Smooth muscle cell (in vitro differentiated cells): ENCODE data around the gene OTOA. TPM values are rescaled to one million over a fixed set of nuclear protein-coding genes. Genes with fewer than 3 reads are reported as not detected.
"Not testable (repeated sequence)": the region's sequence is repeated elsewhere in the genome, so short reads cannot be mapped to it uniquely, and the experiment has no call there.

Experiments used
- DNase-seq: peaks from one replicate; lab custom pipeline; 2025; ENCODE audit not compliant: unreplicated experiment; lab: John Stamatoyannopoulos, UW
- H2AFZ ChIP-seq: fragments of 200-600 bp; sonication (generic); 2 replicates; pipeline ENCODE4 v1.6.0; 2016; ENCODE audit warnings: antibody characterized with exemption, low read depth, mild to moderate bottlenecking
- H3F3A ChIP-seq: fragments of 200-600 bp; sonication (generic); 2 replicates; pipeline ENCODE4 v1.6.0; 2017; ENCODE audit warnings: antibody characterized with exemption, low read depth
- H3K27ac ChIP-seq: fragments of 200-600 bp; sonication (generic); 2 replicates; pipeline ENCODE4 v1.5.1; 2016; ENCODE audit warnings: low read depth, mild to moderate bottlenecking
- H3K27me3 ChIP-seq: fragments of 200-600 bp; sonication (generic); 2 replicates; pipeline ENCODE4 v1.6.1; 2016; ENCODE audit warnings: low read depth, mild to moderate bottlenecking
- H3K36me3 ChIP-seq: fragments of 200-600 bp; sonication (generic); 2 replicates; pipeline ENCODE4 v1.5.1; 2016; ENCODE audit warnings: low read depth
- H3K4me1 ChIP-seq: fragments of 200-600 bp; sonication (generic); 2 replicates; pipeline ENCODE4 v1.5.1; 2016; ENCODE audit warnings: low read depth
- H3K4me2 ChIP-seq: fragments of 200-600 bp; sonication (generic); 2 replicates; pipeline ENCODE4 v1.6.0; 2016; ENCODE audit warnings: mild to moderate bottlenecking
- H3K4me3 ChIP-seq: fragments of 200-600 bp; sonication (generic); 2 replicates; pipeline ENCODE4 v1.5.1; 2016; ENCODE audit warnings: mild to moderate bottlenecking
- H3K79me2 ChIP-seq: fragments of 200-600 bp; sonication (generic); 2 replicates; pipeline ENCODE4 v1.6.0; 2016; ENCODE audit warnings: low read depth, mild to moderate bottlenecking
- H3K9ac ChIP-seq: fragments of 200-600 bp; sonication (generic); 2 replicates; pipeline ENCODE4 v1.6.0; 2016; ENCODE audit warnings: low read depth
- H3K9me3 ChIP-seq: fragments of 200-600 bp; sonication (generic); replicated peaks from 2 replicates; pipeline ENCODE4 v1.5.1; 2016; ENCODE audit warnings: low read depth
- H4K20me1 ChIP-seq: fragments of 200-600 bp; sonication (generic); 2 replicates; pipeline ENCODE4 v1.6.0; 2016; ENCODE audit warnings: low read depth
- WGBS: methylation state at CpG from one replicate; pipeline ENCODE4 v1.1.7; 2016; ENCODE audit warnings: low lambda C conversion rate; 5-methylcytosine and 5-hydroxymethylcytosine counted together
- polyA plus RNA-seq: library from polyadenylated mRNA; unstranded; fragments of >200 nt; fragmentation: Nextera tagmentation; extraction: Ambion mirVana; gene quantifications from 2 replicates; pipeline ENCODE4 v1.2.1, GENCODE V29; 2016
- total RNA-seq: library from RNA; depleted of rRNA; stranded (reverse); fragments of >200 nt; gene quantifications from 2 replicates; pipeline ENCODE4 v1.2.3, GENCODE V29; 2014
- TF ChIP-seq, protein P1 (sequence below): fragments of 200-600 bp; sonication (generic); IDR thresholded peaks from 2 replicates; pipeline ENCODE4 v1.5.1; 2017; ENCODE audit warnings: borderline replicate concordance, mild to moderate bottlenecking, antibody characterized with exemption; ENCODE audit not compliant: insufficient read depth, poor library complexity, severe bottlenecking

Gene OTOA
- total and polyA plus RNA-seq, 2 experiments from 2014 or later = not detected

DNA sequence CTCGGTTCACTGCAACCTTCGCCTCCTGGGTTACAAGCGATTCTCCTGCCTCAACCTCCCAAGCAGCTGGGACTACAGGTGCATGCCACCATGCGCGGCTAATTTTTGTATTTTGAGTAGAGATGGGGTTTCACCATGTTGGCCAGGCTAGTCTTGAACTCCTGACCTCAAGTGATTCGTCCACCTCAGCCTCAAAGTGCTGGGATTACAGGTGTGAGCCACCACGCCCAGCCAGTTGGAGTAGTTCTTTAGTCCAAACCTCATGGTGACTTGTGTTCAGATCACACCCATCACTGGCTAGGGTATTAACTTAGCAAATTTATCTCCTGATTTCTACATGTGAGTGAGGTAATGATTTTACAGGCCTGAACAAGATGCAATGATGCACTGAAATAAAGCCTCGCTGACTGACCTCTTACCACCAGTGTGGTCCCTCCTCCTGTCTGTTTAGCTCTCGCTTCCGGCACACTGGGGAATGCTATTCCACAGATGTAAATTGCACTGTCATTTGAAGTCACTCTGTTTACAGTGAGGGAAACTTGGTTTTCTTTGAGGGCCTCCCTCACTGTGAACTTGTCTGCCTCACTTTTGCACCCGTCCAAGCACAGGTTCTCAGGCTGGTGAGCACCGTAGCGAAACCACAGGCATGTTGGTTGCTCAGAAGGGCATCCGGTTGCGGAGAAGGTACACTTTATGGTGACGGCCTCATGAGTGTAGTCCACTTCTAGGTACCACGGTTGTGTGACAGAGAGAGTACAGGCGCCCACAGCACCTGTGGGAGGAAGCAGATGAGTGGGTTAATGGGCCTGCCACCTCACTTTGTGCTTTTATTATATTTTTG is 16.8 kb upstream of the OTOA start:
- 94% methylated on average over 18 of the region's 18 CpGs for WGBS
- TF ChIP-seq, protein P1, sequence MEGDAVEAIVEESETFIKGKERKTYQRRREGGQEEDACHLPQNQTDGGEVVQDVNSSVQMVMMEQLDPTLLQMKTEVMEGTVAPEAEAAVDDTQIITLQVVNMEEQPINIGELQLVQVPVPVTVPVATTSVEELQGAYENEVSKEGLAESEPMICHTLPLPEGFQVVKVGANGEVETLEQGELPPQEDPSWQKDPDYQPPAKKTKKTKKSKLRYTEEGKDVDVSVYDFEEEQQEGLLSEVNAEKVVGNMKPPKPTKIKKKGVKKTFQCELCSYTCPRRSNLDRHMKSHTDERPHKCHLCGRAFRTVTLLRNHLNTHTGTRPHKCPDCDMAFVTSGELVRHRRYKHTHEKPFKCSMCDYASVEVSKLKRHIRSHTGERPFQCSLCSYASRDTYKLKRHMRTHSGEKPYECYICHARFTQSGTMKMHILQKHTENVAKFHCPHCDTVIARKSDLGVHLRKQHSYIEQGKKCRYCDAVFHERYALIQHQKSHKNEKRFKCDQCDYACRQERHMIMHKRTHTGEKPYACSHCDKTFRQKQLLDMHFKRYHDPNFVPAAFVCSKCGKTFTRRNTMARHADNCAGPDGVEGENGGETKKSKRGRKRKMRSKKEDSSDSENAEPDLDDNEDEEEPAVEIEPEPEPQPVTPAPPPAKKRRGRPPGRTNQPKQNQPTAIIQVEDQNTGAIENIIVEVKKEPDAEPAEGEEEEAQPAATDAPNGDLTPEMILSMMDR = no peak
- Histone ChIP-seq H3K36me3 (no peaks in the 10 kb centered on the region), H3K27ac (no peak overlapping the region), H3K4me3 (no peak overlapping the region), H3K79me2 (peaks cover 49% of the 10 kb centered on the region), H4K20me1 (peaks cover 85% of the 10 kb centered on the region), H3K9ac (no peak overlapping the region), H3K27me3 (no peaks in the 10 kb centered on the region), H3F3A (no peaks in the 10 kb centered on the region), H2AFZ (no peak overlapping the region), H3K4me1 (no peaks in the 10 kb centered on the region), H3K9me3 (no peaks in the 10 kb centered on the region), H3K4me2 (no peak overlapping the region)
- no peak for DNase-seq

DNA sequence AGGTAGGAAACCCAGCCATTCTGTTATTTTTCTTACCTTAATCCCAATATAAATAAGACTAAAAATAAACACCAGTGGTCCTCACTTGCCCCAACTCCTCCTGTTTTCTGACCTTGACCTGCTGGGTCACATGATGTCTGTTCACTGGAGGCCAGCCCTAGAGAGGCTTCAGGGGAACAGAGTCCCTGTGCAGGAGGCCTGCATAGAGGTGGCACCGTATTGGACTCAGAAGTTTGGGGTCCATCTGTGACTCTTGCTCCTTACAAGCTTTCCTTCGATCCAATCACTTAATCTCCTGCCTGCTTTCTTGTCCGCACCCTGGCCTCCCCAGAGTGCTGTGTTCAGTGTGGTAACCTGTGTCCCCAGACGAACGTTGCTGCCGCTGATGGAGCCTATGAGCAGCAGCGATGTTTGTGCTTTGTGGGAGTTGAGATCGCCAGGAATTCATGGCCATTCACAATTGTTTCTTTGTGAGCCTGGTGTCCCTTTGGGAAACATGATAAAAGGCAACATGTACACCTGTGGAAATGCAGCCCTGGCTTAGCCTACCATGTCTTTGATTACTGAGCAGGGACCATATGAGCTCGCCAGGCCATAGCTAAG is 16.1 kb upstream of the OTOA start:
- Histone ChIP-seq H3K27me3 (no peaks in the 10 kb centered on the region), H3K27ac (no peak overlapping the region), H3K36me3 (no peaks in the 10 kb centered on the region), H3K4me1 (no peaks in the 10 kb centered on the region), H3K79me2 (peaks cover 51% of the 10 kb centered on the region), H3F3A (no peaks in the 10 kb centered on the region), H3K4me2 (no peak overlapping the region), H4K20me1 (peaks cover 87% of the 10 kb centered on the region), H3K4me3 (no peak overlapping the region), H3K9me3 (no peaks in the 10 kb centered on the region), H2AFZ (no peak overlapping the region), H3K9ac (no peak overlapping the region)
- 97% methylated on average over 9 of the region's 9 CpGs for WGBS
- TF ChIP-seq, protein P1 = no peak
- no peak for DNase-seq

GRCh38 chr16:21649826-21650406 is 13.9 kb upstream of the OTOA start:
- H2AFZ ChIP-seq, H3F3A ChIP-seq, H3K36me3 ChIP-seq, H3K4me1 ChIP-seq, DNase-seq, H3K9ac ChIP-seq, H3K4me3 ChIP-seq, H3K9me3 ChIP-seq, H3K27me3 ChIP-seq, H3K4me2 ChIP-seq, H3K27ac ChIP-seq: not testable (repeated sequence)
- 95% methylated on average over 12 of the region's 12 CpGs for WGBS
- peaks cover 39% of the 10 kb centered on the region for H3K79me2 ChIP-seq
- peaks cover 89% of the 10 kb centered on the region for H4K20me1 ChIP-seq

DNA sequence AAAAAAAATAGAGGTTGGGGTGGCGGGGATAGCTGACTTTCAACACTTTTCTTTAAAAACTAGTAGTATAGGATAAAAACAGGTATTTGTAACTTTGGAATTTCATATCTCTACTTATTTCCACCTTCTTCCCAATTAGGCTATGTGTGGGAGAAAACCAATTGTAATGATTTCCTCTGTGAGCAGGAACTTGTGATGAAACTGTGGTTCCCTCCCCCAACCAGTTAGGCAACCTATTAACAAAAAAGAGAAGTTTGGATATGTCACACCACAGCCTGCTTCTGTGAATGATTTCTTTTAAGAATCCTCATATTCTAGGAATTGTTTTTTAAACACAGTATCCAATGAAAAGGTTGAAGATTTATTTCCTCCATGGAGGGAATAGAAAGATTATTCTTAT is 13.2 kb upstream of the OTOA start:
- Histone ChIP-seq H4K20me1 (peaks cover 82% of the 10 kb centered on the region), H3K27ac (no peak overlapping the region), H3K4me1 (no peaks in the 10 kb centered on the region), H3K9me3 (no peaks in the 10 kb centered on the region), H3K9ac (no peak overlapping the region), H2AFZ (no peak overlapping the region), H3F3A (no peaks in the 10 kb centered on the region), H3K79me2 (peaks cover 39% of the 10 kb centered on the region), H3K4me3 (no peak overlapping the region), H3K36me3 (peaks cover 3% of the 10 kb centered on the region), H3K27me3 (no peaks in the 10 kb centered on the region), H3K4me2 (no peak overlapping the region)
- WGBS = 100% methylated on average over 1 of the region's 1 CpG
- TF ChIP-seq, protein P1 = no peak
- DNase-seq = no peak
